Stimulated activated CD8-positive, alpha-beta memory T cell treated with anti-CD3 and anti-CD28 coated beads, Interleukin-4, amount 100 ng/mL, for 24 hours (primary cell): ENCODE measurements around the gene DNAJB6.
A peak's percentile ranks its signal among the peaks of the same experiment; 100 is the strongest.

Experiments
- DNase-seq: peaks from one replicate; pipeline ENCODE4 v3.0.0-alpha.2; 2020; ENCODE audit warnings: low read depth

DNAJB6 gene

DNA sequence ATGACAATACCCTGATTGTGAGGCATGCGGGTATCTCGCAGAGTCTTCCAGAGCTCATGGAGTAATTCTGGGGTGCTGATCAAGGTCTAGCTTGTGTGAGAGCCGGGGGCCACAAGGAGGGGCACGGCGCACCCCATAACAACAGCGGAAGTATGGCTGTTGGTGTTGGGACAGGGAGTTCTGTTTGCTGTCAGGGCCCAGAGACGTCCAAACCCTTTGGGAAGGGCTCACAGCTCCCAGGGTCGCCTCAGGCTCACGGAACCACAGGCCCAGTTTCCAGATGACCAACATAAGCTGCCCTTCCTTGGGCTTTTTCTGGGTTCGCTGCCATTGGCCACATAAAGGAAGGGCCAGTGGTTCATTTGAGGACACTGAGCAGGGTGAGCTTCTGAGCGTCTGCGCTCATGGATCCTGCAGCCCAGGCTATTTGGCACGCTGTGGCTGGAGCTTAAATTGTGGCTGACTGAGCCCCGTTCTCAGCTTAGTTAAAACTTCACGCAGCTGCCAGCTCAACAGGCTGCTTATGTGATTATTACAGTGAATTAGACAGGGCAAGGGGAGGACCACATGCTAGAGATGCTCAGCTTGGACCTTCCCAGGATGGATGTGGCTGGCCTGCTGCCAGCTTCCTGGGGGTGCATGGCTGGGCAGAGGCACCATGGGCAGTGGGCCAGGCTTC is 92.3 kb downstream of the DNAJB6 start:
- DNase-seq = no peak

DNA sequence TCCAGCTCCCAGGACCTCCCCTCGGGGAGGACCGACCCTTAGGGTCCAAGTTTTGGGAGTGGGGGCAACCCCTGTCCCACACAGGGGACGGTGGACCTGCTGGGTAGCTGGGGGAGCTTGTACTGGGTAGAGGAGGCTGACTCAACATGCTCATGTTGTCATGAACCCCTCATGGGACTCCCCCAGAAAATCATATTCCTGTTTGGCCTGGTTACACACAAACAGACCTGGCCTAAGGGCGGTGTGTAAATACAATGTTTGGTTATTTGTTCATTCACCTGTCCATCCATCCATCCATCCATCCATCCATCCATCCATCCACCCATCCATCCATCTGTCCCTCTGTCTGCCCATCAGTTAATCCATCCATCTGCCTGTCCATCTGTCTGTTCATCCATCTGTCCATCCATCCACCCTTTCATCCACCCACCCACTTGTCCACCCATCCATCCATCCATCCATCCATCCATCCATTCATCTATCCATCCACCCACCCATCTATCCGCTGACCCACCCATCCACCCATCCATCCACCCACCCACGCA is 92.9 kb downstream of the DNAJB6 start:
- DNase-seq = no peak

DNA sequence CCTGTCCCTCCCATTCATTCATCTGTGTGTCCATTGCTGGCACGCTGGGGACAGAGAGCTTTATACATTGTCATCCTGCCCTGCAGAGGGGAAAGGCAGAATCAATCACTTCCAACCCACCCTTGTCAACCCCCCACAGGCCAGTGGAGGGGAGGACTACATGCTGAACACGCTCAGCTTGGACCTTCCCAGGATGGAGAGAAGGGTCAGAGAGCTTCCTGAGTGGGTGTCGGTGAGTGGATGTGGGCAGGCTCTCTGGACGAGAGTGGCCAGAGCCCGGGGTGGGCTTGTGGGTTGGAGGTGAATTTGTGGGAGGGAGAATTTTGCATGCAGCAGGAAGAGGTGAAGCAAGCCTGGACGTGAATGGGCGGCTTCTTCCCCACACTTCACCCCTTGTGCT is 93.9 kb downstream of the DNAJB6 start:
- DNase-seq = no peak

DNA sequence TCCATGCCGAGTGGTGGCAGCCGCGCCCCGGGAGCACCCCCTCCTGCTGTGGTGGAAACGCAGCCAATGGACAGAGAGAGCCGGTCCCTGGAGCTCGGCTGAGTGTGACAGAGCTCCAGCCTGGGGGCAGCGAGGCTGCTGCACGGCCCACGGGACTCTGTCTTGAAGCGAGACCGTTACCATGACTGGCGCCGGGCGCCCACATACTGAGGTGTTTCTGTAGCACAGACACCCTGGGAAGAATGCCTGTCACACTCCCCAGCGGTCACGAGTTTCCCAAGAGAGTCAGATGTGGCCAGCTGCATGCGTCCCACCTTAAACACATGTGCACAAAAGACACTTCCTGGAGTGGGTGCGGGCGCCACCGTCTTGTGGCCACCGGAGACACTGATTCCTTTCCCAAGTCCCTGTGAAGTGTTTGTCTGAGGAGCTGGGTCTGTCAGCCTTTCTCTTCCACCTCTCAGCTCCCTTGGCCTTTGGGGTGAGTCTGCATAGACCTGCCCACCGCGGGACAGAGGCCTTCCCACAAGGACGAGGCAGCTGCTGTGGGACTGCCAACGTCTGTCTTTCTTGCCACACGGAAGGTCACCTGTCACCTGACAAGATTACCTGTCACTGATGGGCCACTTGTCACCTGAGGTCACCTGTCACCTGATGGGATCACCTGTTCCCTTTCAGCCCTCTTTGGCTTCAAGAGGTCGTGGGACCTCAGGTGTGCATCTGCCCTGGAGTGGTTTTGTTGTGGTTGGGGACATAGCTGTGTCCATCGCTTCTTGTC is 94.6 kb downstream of the DNAJB6 start:
- no peak for DNase-seq

DNA sequence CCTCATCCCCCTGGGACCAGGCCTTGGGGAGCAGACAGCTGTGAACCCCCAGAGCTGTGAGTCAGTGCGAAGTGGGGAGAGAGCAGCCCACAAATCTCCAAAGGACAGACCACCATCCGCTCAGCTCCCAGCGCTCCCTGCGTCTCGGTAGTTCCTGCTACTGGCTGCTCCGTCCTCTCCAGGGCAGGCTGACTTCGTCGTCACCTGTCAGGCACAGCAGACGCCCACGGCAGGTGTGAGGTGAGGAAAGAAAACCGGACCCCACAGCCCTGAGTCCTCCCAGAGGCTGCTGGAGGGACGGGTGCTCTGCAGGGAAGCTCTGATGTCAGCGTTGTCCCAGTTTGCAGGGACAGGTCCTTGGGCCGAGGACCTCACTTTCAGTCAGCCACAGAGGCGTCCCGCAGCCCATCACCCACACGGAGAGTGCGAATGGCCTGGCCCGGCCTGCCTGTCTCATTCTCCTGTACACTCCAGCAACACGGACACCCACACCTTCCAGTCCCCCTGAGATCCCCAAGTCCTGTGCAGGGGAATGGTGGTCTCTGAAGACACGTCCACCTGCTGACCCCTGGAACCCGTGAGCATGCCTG is 95.2 kb downstream of the DNAJB6 start:
- DNase-seq = no peak

DNA sequence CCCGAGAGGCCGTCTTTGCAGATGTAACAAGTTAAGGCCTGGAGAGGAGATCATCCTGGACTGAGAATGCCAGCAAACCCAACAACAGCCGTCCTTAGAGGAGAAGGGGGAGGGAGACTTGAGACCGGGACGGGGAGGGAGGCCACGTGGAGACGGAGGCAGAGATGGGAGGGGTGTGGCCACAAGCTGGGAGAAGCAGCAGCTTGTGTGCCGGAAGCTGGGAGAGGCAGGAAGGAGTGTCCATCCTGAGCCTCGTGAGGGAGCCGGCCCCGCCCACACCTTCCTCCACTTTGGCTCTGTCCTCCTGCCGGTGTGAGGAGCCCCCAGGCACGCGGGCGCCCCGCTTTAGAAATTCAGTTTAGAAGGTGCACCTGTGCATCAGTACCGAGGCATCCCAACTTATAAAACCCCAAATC is 95.7 kb downstream of the DNAJB6 start:
- DNase-seq = no peak

DNA sequence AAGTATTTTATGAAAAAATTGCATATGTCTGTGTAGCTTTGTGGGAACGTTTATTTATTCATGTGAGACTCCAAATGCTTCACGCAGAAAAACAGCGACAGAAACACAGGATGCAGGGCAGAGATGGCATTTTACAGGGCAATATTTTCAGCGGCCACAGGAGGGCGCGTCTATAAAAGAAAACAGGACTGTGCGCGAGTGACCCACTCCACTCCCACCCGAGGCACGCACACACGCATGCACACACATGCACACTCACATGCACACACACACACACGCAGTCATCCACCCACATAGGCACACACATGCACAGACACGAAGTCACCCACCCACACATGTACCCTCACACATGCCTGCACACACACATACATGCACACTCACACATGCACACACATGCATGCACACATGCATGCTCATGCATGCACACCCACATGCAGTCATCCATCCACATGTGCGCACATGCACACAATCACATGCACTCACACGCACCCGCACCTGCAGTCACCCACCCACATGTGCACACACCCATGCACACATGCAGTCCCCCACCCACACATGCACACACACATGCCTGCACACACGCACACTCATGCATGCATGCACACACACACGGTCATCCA is 96.3 kb downstream of the DNAJB6 start:
- peak; percentile 28 for DNase-seq

DNA sequence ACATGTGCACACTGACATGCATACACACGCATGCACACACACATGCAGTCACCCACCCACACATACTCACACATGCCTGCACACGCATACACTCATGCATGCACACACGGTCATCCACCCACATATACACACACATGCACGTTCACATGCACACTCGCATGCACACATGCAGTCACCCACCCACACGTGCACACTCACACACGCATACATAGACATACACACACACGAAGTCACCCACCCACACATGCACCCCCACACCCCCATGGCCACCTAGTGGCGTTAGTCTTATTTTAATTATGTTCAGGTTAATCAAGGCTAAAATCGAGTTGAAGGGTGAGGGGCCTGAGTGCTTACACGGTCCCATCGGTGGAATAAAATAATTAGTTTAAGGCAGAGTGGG is 96.8 kb downstream of the DNAJB6 start:
- no peak for DNase-seq

DNA sequence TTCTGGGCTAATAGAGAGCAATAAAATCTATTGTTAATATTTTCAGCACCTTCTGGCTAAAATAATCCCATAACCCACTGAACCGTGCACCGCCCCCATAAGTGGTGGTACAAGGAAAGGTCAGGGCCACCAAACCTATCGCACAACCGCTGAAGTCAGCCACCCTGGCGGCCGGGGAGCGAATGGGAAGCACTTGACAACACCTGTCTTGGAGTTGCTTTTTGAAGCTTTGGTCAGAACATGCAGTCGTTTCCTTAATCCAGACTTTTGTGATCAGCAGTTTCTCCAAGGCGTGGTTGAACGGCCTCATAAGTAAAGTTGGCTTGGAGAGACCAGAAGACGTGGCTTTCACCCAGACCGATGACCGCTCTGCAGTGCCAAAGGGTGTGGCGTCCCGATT is 97.4 kb downstream of the DNAJB6 start:
- no peak for DNase-seq

DNA sequence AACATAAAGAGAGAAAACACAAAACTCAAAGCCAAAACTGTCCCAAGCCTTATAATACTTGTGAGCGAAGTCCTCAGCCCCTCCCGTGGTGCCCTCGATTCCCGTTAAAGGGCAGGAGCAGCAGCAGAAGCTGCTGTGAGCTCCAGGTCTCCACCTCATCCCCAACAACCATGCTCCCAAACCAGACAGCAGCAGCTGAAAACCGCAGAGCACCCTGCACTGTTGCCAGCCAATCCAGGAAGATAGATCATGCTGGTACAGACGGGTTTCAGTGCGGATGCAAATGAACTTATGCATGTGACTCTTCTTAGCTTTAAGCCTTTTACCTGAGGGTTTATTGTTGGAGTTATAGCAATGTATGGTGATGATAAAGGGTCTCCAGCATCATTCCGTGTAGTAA is 97.9 kb downstream of the DNAJB6 start:
- DNase-seq = no peak

DNA sequence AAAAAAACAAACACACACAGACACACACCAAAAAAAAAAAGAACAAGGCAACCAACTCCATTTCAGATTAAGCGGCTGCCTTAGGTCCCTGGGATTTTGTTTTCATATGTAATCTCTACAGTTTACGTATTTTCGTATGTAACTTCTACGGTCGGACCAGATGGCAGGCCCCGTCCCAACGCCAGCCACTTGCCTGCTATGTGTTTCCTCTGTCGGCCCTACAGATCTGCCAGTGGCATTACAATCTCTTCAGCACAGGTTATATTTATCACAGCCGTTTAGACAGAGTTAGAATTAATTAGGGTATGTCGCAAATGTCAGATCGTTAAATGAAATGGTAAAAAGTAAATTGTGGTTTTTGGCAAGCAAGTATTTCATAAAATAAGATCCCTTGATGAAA is 99.3 kb downstream of the DNAJB6 start:
- no peak for DNase-seq

DNA sequence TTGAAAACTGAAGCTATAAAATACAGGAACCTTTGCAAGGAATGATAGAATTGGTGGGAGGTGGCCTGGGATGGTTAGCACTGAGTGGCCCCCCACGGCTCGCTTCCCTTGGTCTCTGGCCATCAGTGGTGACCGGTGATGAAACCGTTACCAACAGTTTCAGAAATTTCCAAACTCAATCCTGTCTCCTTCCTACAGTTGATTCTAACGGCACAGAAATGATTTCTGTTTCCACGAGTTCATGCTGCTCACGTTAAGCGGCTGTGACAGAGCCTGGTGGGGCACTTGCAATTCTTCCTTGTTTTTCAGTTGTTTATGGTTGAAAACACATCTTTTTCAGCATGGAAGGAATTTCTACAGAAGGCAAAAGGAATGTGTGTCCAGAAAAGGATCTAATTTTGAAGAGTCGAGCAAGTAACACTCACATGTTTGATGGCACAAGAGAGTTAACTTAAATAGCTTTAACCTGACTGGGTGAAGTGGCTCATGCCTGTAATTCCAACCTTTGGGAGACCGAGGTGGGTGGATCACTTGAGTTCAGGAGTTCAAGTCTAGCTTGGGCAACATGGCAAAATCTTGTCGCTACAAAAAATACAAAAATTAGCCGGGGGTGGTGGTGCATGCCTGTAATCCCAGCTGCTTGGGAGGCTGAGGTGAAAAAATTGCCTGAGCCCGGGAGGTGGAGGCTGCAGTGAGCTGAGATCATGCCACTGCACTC is 100.1 kb downstream of the DNAJB6 start:
- no peak for DNase-seq

DNA sequence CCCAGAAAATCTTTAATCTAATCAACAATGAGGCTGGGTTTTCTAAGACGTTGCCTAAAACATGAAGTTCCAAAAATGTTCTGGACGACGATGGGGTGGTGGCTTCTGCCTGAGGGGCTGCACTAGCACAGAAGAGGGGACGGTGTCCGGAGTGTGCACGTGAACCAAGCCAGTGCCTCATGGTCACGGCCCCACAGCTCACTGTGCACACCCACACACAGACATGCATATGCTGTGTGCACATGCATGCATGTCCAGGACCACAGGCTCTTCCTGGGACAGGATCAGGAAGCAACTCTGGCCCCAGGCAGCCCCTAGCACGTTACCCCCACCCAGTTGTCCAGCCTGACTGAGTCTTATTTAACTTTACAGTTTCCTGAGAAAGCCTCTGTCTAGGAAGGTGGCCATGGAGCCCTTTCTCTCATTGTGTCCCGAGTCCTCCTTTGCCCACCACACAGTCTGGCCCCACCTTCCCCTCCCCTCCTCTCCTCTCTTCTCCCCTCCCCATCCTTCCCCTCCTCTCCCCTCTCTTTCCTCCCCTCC is 100.8 kb downstream of the DNAJB6 start:
- DNase-seq = no peak

DNA sequence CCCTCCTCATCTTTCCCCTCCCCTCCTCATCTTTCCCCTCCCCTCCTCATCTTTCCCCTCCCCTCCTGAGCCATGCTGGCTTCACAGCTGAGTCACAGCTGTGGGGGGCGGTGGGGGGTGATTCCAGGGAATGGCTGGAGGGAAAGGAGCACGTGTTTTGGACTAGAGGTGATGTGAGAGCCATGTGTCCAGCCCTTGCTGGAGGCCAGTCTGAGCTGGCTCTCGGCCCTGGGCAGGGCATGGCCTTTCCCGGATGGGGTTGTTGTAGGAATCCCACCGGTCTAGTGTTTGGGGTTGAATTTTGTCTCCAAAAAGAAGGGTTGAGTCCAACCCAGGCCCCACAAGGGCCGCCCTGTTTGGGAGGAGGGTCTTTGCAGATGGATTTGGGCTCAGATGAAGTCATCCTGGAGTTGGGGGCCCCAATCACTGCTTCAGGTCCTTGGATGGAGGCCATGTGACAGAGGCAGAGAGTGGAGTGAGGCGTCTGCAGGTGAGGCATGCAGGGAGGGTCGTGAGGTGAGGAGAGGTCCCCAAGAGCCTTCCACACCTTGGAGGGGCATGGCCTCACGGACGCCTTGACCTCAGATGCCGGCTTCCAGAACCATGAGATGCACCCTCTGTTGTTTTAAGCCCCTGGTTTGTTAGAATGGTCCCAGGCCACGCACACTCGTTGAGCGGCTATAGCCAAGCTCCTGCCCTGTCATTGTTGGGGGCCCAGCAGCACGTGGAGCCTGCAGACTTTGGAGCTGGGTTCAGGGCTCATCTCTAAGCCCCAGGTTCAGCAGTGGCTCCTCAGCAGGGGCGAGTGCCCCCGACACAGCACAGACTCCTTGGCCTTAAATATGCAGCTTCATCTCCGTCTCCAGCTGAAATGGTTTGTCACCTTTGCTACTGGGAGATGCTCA is 101.6 kb downstream of the DNAJB6 start:
- DNase-seq = no peak

DNA sequence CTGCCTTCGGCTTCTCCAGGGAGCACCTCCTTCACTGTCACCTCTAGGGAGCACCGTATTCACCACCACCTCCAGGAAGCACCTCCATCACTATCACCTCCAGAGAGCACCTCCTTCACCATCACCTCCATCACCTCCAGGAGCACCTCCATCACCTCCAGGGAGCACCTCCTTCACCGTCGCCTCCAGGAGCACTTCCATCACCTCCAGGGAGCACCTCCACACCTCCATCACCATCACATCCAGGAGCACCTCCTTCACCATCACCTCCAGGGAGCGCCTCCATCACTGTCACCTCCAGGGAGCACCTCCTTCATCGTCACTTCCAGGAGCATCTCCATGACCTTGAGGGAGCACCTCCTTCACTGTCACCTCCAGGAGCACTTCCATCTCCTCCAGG is 102.3 kb downstream of the DNAJB6 start:
- no peak for DNase-seq

DNA sequence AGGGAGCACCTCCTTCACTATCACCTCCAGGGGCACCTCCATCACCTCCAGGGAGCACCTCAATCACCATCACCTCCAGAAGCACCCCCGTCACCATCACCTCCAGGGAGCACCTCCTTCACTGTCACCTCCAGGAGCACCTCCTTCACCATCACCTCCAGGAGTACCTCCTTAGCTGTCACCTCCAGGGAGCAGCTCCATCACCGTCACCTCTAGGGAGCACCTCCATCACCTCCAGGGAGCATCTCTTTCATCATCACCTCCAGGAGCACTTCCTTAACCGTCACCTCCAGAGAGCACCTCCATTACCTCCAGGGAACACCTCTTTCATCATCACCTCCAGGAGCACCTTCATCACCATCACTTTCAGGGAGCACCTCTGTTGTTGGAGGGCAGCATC is 103.0 kb downstream of the DNAJB6 start:
- no peak for DNase-seq

DNA sequence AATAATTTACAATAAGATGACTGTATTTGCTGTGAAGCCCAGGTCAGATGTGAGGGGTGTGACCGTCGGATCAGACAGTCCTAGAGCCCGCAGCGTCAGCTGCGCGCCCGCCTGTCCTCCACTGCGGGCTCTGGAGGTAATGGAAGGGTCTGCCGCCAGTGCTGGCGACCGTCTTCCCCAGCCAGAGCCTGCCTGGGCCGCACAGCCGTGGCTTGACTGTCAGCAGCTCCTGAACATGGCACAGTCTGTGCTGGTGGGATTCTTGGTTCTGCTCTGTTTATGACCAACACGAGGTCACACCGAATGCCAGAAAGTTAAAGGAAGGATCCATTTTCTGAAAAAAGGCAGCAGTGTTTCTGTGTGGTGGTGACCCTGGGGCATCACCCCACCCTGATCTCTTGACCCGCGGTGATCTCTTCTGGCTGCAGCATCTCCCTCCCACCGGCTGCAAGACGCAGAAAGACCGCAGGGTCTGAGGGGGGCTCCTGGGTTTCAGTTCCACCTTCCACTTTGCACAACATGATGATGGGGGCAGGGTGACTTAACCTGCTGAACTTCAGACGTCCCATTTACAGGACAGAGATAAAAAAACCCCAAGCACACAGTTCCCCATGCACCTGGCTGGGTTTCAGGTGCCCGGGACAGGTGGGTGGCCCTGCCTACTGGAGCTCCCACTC is 103.7 kb downstream of the DNAJB6 start:
- no peak for DNase-seq

DNA sequence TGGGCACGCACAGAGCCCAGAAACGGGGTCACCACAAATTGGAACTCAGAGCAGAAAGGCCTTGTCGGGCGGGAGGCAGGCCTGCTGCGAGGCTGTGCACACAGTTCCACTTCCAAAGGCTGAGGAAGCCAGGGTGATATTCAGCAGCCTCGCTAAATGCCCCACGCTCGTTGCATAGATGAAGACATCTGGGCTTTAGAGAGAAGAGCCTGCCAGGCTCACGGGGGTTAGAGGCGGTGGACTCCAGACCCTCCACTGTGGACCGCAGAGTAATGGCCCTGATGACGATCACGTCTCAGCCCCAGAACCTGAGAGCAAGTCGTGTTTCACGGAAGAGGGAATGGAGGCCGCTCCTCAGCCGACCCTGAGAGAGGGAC is 104.2 kb downstream of the DNAJB6 start:
- DNase-seq = no peak

DNA sequence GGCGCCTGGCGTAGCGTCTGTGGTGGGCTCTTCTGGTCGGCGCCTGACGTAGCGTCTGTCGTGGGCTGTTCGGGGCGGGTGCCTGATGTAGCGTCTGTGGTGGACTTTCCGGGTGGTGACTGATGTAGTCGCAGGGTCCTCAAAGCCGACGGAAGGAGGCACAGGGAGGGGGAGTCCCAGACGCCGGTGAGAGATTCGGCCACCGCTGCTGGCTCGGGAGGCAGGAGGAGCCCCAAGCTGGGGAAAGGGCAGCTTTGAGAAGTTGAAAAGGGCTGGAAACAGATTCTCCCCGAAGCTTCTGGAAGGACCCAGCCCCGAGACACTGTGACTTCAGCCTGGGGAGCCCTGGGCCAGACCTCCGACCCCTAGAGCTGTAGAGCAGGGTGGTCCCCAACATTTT is 105.7 kb downstream of the DNAJB6 start:
- no peak for DNase-seq
